Heart left ventricle (tissue), 16 donors: Measurements from ENCODE around the gene CDCA4. TPM values are rescaled to one million over a fixed set of nuclear protein-coding genes. Genes with fewer than 3 reads are reported as not detected.
A peak's percentile ranks its signal among the peaks of the same experiment; 100 is the strongest.

Source experiments
- ATAC-seq, 4 donors: fragments of 200-7000 bp; cut with Tn5 transposase; one replicate each; pipeline ENCODE4 v1.9.1; 2020 to 2022; ENCODE audit warnings: moderate library complexity in 4 of 4, mild to moderate bottlenecking in 3 of 4, moderate number of reproducible peaks in 1 of 4
- DNase-seq, 5 donors: peaks; one replicate each; pipeline ENCODE4 v3.0.0-alpha.2; 2020
- H3K27ac ChIP-seq, 12 donors: fragments of 200-600 bp; sonication (generic) in 4 of 12; one replicate each; pipeline versions ENCODE4 v1.5.0 to v1.8.0; 2016 to 2022; ENCODE audit warnings: mild to moderate bottlenecking in 2 of 12
- H3K27me3 ChIP-seq, 9 donors: fragments of 200-600 bp; sonication (generic) in 2 of 9; one replicate each; pipeline versions ENCODE4 v1.5.1 to v1.8.0; 2016 to 2022; ENCODE audit warnings: mild to moderate bottlenecking in 3 of 9
- H3K36me3 ChIP-seq, 9 donors: fragments of 200-600 bp; sonication (generic) in 2 of 9; one replicate each; pipeline versions ENCODE4 v1.5.0 to v1.8.0; 2018 to 2022; ENCODE audit warnings: mild to moderate bottlenecking in 2 of 9
- H3K4me1 ChIP-seq, 12 donors: fragments of 200-600 bp; sonication (generic) in 4 of 12; one replicate each; pipeline versions ENCODE4 v1.5.0 to v1.8.0; 2016 to 2022; ENCODE audit warnings: mild to moderate bottlenecking in 3 of 12
- H3K4me3 ChIP-seq, 12 donors: fragments of 200-600 bp; sonication (generic) in 4 of 12; one replicate each; pipeline versions ENCODE4 v1.5.0 to v1.8.0; 2017 to 2022; ENCODE audit warnings: mild to moderate bottlenecking in 9 of 12, moderate library complexity in 4 of 12
- H3K9me3 ChIP-seq, 12 donors: fragments of 200-600 bp; sonication (generic) in 4 of 12; one replicate each; pipeline versions ENCODE4 v1.5.0 to v1.8.0; 2016 to 2022; ENCODE audit warnings: mild to moderate bottlenecking in 1 of 12
- POLR2A ChIP-seq, 2 donors: fragments of 450-650 bp; IDR thresholded peaks; one replicate each; pipeline ENCODE4 v1.6.1; 2017; ENCODE audit warnings: antibody characterized with exemption in 2 of 2, mild to moderate bottlenecking in 2 of 2, moderate library complexity in 2 of 2
- WGBS, 4 donors: extraction: QIAGEN DNeasy Blood & Tissue Kit in 2 of 4; methylation state at CpG; one replicate each; pipeline versions ENCODE4 v1.1.5 to v1.1.7; 2013 to 2018; 5-methylcytosine and 5-hydroxymethylcytosine counted together
- intact Hi-C, 10 donors: fragments of 100-400 bp; cut with DNase I; formaldehyde crosslinking; loops; one replicate each; pipeline versions ENCODE4 v1.11.1 to v1.14.2; 2022
- polyA plus RNA-seq, 2 donors: library from polyadenylated mRNA; stranded (reverse); fragments of 200-250 nt; gene quantifications; one replicate each; pipeline ENCODE4 v1.2.3, GENCODE V29; 2013
- total RNA-seq, 9 donors: library from RNA; depleted of rRNA in 2 of 9; stranded (reverse); fragments of >200 nt in 2 of 9; fragmentation: NEBNext Ultra II Directional in 3 of 9; extraction: Animal tissue kit (Norgen Biotek cat#: 25700) in 3 of 9; gene quantifications; one replicate each; pipeline versions ENCODE4 v1.1.0 to v1.2.4, GENCODE V29; 2016 to 2023
- TF ChIP-seq, protein P1 (sequence below), 12 donors: fragments of 200-600 bp; sonication (generic) in 4 of 12; IDR thresholded peaks; one replicate each; pipeline versions ENCODE4 v1.5.0 to v1.8.0; 2018 to 2022; ENCODE audit warnings: antibody characterized with exemption in 12 of 12, mild to moderate bottlenecking in 5 of 12
- donor health status: ischemic (EF 13 %, LVEDD 7.1; RV severe dilation, severe dysfunction).
- donor health status: healthy with polysubstance abuse.
- donor health status: DM: no; HTN: yes; CAD: no.
- donor health status: DM: no; HTN: no; CAD: no.
- donor health status: ischemic (EF 25% LVEDD 6.9; RV normal size, moderate dysfunction).
- donor health status: ischemic (EF 25% LVEDD 5.7; RV mildly dilated, moderate dysfunction).
- donor health status: healthy.
- donor health status: DM: yes; HTN: yes; CAD: no.
- donor health status: ischemic (EF 35%, LVEDD 5.7; RV mildly dilated, moderate dysfunction).
- donor health status: nonischemic (EF 11% LVEDD 7.7; RV severe dilation, severe dysfunction).
- donor health status: DM: yes; HTN: yes; CAD: no.
- donor health status: PGD.
- donor health status: ischemic (EF 29% LVEDD 5.4; RV normal size, mild dysfunction).
- donor health status: nonischemic (EF 23%, LVEDD 6.1; RV moderate dilation, normal function).

CDCA4 gene
- total and polyA plus RNA-seq, 11 donors: 1.4 to 6.0 (median 2.4) TPM

GRCh38 chr14:105049753-105050550, 29.1 kb upstream of the CDCA4 start:
- peaks cover 0 to 53% (median 0%) of the 10 kb centered on the region in 9 donors for H3K36me3 ChIP-seq
- no peak for TF ChIP-seq POLR2A (IDR thresholded peaks at IDR 0.05)
- TF ChIP-seq, protein P1, sequence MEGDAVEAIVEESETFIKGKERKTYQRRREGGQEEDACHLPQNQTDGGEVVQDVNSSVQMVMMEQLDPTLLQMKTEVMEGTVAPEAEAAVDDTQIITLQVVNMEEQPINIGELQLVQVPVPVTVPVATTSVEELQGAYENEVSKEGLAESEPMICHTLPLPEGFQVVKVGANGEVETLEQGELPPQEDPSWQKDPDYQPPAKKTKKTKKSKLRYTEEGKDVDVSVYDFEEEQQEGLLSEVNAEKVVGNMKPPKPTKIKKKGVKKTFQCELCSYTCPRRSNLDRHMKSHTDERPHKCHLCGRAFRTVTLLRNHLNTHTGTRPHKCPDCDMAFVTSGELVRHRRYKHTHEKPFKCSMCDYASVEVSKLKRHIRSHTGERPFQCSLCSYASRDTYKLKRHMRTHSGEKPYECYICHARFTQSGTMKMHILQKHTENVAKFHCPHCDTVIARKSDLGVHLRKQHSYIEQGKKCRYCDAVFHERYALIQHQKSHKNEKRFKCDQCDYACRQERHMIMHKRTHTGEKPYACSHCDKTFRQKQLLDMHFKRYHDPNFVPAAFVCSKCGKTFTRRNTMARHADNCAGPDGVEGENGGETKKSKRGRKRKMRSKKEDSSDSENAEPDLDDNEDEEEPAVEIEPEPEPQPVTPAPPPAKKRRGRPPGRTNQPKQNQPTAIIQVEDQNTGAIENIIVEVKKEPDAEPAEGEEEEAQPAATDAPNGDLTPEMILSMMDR (IDR thresholded peaks at IDR 0.05): no peak
- 85 to 92% (median 90%) methylated on average over 13 to 25 of the region's 25 CpGs for WGBS, 4 donors
- DNase-seq: no peak
- H3K4me3 ChIP-seq: no peak overlapping the region
- H3K4me1 ChIP-seq: peaks cover 0 to 12% (median 0%) of the 10 kb centered on the region in 12 donors
- no peak overlapping the region for H3K27ac ChIP-seq
- no peak for ATAC-seq
- H3K27me3 ChIP-seq: peaks cover 0 to 12% (median 0%) of the 10 kb centered on the region in 9 donors
- no peaks in the 10 kb centered on the region for H3K9me3 ChIP-seq
- intact Hi-C loops: loop anchor here in 5 of 10 donors (2.0 to 10.0 kb wide), 5 partner anchors 37 to 285 kb away; no protein-coding TSS in a partner anchor

DNA sequence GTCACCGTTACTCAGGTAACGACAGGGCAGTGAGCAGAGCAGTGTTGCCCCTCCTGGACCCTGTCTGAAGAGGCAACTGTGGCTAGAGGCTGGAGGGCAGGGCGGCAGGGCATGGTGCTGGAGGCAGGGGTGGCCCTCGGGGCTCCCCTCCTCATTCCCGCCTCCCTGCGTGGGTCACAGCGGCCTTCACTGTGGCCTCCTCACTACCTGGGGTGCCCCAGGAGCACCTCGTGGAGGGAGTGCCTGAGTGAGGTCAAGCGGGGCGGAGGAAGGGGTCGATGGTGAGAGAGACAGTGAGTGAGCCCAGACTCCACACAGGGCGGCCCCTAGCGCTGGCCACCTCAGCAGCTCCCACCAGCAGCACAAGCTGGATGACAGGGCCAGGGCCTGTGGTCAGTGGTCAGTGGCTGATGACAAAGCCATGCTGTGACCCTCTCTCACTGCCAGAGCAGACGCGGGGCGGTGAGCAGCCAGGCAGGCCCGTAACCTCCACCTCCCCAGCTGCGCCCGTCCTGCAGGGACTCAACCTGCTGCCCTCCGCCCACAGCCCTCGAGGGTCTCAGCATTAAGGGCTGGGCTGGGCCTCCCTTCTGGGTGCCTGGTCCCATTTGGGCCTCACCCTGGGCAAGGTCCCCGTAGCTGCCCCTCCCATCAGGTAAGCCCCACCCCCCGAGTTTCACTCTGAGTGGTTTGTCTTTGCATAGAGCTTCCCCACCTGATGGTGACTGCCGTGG, 26.6 kb upstream of the CDCA4 start:
- no peak for DNase-seq
- TF ChIP-seq, protein P1 (IDR thresholded peaks at IDR 0.05): no peak
- no peak for TF ChIP-seq POLR2A (IDR thresholded peaks at IDR 0.05)
- H3K36me3 ChIP-seq: peaks cover 0 to 35% (median 0%) of the 10 kb centered on the region in 9 donors
- H3K27ac ChIP-seq: no peak overlapping the region
- no peak overlapping the region for H3K4me3 ChIP-seq
- WGBS, 4 donors: 84 to 88% (median 86%) methylated on average over 15 to 24 of the region's 24 CpGs
- peaks cover 0 to 12% (median 0%) of the 10 kb centered on the region in 12 donors for H3K4me1 ChIP-seq
- peaks cover 0 to 12% (median 0%) of the 10 kb centered on the region in 9 donors for H3K27me3 ChIP-seq
- intact Hi-C loops: loop anchor here in 5 of 10 donors (2.0 to 10.0 kb wide), 5 partner anchors 40 to 283 kb away; no protein-coding TSS in a partner anchor
- no peaks in the 10 kb centered on the region for H3K9me3 ChIP-seq
- ATAC-seq: peak in 1 of 4 donors; percentile 3

DNA sequence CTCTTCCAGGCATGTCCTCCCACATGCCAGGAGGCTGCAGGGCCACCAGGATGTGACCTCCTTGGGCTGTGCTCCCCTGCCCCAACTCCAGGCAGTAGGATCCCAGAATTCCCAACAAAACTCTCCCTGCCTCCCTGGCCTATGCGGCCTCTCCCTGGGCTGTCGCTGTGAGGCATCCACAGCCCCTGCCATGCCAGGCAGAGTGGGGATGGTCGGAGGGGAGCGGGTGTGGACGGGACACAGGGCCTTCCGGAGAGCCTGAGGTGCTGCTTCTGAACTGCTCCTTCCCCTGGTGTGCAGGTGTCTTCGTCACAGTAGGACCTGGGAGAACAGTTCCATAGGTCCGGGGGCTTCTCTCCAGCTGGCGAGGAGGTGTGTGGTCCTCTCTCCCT, 26.0 kb upstream of the CDCA4 start:
- H3K4me3 ChIP-seq: no peak overlapping the region
- peaks cover 0 to 12% (median 0%) of the 10 kb centered on the region in 9 donors for H3K27me3 ChIP-seq
- no peaks in the 10 kb centered on the region for H3K9me3 ChIP-seq
- H3K36me3 ChIP-seq: peaks cover 0 to 31% (median 0%) of the 10 kb centered on the region in 9 donors
- 67 to 94% (median 93%) methylated on average over 1 to 9 of the region's 9 CpGs for WGBS, 4 donors
- H3K4me1 ChIP-seq: peaks cover 0 to 12% (median 0%) of the 10 kb centered on the region in 12 donors
- ATAC-seq (no peak), DNase-seq (no peak)
- no peak overlapping the region for H3K27ac ChIP-seq
- intact Hi-C loops: loop anchor here in 5 of 10 donors (1.0 to 10.0 kb wide), 5 partner anchors 40 to 282 kb away; no protein-coding TSS in a partner anchor
- TF ChIP-seq, protein P1 (IDR thresholded peaks at IDR 0.05): no peak
- TF ChIP-seq POLR2A (IDR thresholded peaks at IDR 0.05): no peak
